Breast epithelium (tissue), 3 donors: ENCODE measurements around the gene HIVEP3.

Source experiments
- POLR2A ChIP-seq: fragments of 450-650 bp; IDR thresholded peaks from one replicate; pipeline ENCODE4 v1.6.1; 2016; ENCODE audit warnings: antibody characterized with exemption, mild to moderate bottlenecking, moderate library complexity
- TF ChIP-seq, protein P1 (sequence below), 3 donors: fragments of 450-650 bp; IDR thresholded peaks; one replicate each; pipeline ENCODE4 v1.5.1; 2016 to 2017; ENCODE audit warnings: antibody characterized with exemption in 3 of 3, mild to moderate bottlenecking in 3 of 3, moderate library complexity in 3 of 3

DNA sequence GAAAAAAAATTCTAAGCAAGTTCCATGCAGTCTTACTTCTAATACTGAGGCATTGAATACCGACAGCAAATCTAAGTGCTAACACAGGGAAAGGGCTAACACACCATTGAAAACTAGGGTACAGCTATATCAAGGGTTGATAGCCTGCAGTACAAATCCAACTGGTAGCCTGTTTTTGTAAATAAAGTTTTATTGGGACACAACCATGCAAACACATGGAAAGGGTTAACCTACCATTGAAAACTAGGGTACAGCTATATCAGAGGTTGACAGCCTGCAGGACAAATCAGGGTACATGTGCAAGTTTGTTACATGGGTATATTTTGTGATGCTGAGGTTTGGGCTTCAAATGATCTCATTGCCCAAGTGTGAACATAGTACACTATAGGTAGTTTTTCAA is 212.9 kb downstream of the HIVEP3 start:
- TF ChIP-seq, protein P1, sequence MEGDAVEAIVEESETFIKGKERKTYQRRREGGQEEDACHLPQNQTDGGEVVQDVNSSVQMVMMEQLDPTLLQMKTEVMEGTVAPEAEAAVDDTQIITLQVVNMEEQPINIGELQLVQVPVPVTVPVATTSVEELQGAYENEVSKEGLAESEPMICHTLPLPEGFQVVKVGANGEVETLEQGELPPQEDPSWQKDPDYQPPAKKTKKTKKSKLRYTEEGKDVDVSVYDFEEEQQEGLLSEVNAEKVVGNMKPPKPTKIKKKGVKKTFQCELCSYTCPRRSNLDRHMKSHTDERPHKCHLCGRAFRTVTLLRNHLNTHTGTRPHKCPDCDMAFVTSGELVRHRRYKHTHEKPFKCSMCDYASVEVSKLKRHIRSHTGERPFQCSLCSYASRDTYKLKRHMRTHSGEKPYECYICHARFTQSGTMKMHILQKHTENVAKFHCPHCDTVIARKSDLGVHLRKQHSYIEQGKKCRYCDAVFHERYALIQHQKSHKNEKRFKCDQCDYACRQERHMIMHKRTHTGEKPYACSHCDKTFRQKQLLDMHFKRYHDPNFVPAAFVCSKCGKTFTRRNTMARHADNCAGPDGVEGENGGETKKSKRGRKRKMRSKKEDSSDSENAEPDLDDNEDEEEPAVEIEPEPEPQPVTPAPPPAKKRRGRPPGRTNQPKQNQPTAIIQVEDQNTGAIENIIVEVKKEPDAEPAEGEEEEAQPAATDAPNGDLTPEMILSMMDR (IDR thresholded peaks at IDR 0.05), result no peak
- TF ChIP-seq POLR2A, result no peak
